NCI-H2196 treated with DMSO at 0.1 percent for 48 hours (cell line): ENCODE measurements around the gene OTULIN.

Experiments used
- DNase-seq: peaks from one replicate; lab custom pipeline; 2025; ENCODE audit not compliant: unreplicated experiment; lab: John Stamatoyannopoulos, UW

Gene OTULIN

GRCh38 chr5:14741131-14741530 is 76.6 kb downstream of the OTULIN start:
- DNase-seq: no peak

GRCh38 chr5:14741801-14742440 is 77.4 kb downstream of the OTULIN start:
- DNase-seq: no peak

- no peak for DNase-seq
Observed at GRCh38 chr5:14742498-14742897, 78.0 kb downstream of the OTULIN start.

- DNase-seq: no peak
Observed at GRCh38 chr5:14743601-14744295, 79.2 kb downstream of the OTULIN start.

- no peak for DNase-seq
Observed at GRCh38 chr5:14744296-14745187, 80.0 kb downstream of the OTULIN start.

GRCh38 chr5:14745188-14745563 is 80.7 kb downstream of the OTULIN start:
- no peak for DNase-seq

- no peak for DNase-seq
Observed at GRCh38 chr5:14745753-14746152, 81.2 kb downstream of the OTULIN start.

GRCh38 chr5:14748180-14748900 is 83.8 kb downstream of the OTULIN start:
- no peak for DNase-seq
